GM19324 (cell line): Measurements from ENCODE around the gene RBP7.
"Not testable (repeated sequence)": the region's sequence is repeated elsewhere in the genome, so short reads cannot be mapped to it uniquely, and the experiment has no call there.

Experiments
- ATAC-seq: cut with Tn5 transposase; IDR thresholded peaks from one replicate; pipeline ENCODE4 v1.9.1; 2021; ENCODE audit warnings: mild to moderate bottlenecking, moderate library complexity; ENCODE audit not compliant: unreplicated experiment, low FRiP score

Gene RBP7

GRCh38 chr1:9996624-9997582 is at the start of gene RBP7:
RBP7 (plus strand) TSS chr1:9997228; CDS start chr1:9997259, 31 bp downstream.
- ATAC-seq = no peak

GRCh38 chr1:9957726-9958125 is 39.3 kb upstream of the RBP7 start:
- ATAC-seq = no peak

- no peak for ATAC-seq
Measured at GRCh38 chr1:9960011-9960410, 37.0 kb upstream of the RBP7 start.

GRCh38 chr1:9960706-9961562 is 36.1 kb upstream of the RBP7 start:
- peak; percentile 60 for ATAC-seq

GRCh38 chr1:9984253-9984652 is 12.8 kb upstream of the RBP7 start:
- ATAC-seq = no peak

- ATAC-seq = no peak
Measured at GRCh38 chr1:9985001-9985400, 12.0 kb upstream of the RBP7 start.

- ATAC-seq = no peak
Measured at GRCh38 chr1:9989773-9990172, 7.3 kb upstream of the RBP7 start.

- no peak for ATAC-seq
Measured at GRCh38 chr1:9990944-9991343, 6.1 kb upstream of the RBP7 start.

GRCh38 chr1:9992910-9993309 is 4.1 kb upstream of the RBP7 start:
- no peak for ATAC-seq

- ATAC-seq = no peak
Measured at GRCh38 chr1:9993561-9994075, 3.4 kb upstream of the RBP7 start.

GRCh38 chr1:10001016-10001665 is 4.1 kb downstream of the RBP7 start:
- no peak for ATAC-seq

- ATAC-seq = not testable (repeated sequence)
Measured at GRCh38 chr1:10005248-10005647, 8.2 kb downstream of the RBP7 start.

GRCh38 chr1:10007169-10007568 is 10.1 kb downstream of the RBP7 start:
- no peak for ATAC-seq

- no peak for ATAC-seq
Measured at GRCh38 chr1:10014016-10014415, 17.0 kb downstream of the RBP7 start.

GRCh38 chr1:10019561-10019960 is 22.5 kb downstream of the RBP7 start:
- no peak for ATAC-seq

GRCh38 chr1:10020086-10020485 is 23.1 kb downstream of the RBP7 start:
- no peak for ATAC-seq

- not testable (repeated sequence) for ATAC-seq
Measured at GRCh38 chr1:10020678-10021077, 23.6 kb downstream of the RBP7 start.

GRCh38 chr1:10021992-10022391 is 25.0 kb downstream of the RBP7 start:
- not testable (repeated sequence) for ATAC-seq

GRCh38 chr1:10022656-10023055 is 25.6 kb downstream of the RBP7 start:
- no peak for ATAC-seq

- no peak for ATAC-seq
Measured at GRCh38 chr1:10025354-10025753, 28.3 kb downstream of the RBP7 start.

- ATAC-seq = no peak
Measured at GRCh38 chr1:10027027-10027426, 30.0 kb downstream of the RBP7 start.
